GM19372 (cell line): ENCODE results near the gene TMEM270.
"Not testable (repeated sequence)": the region's sequence is repeated elsewhere in the genome, so short reads cannot be mapped to it uniquely, and the experiment has no call there.

Experiments
- ATAC-seq: cut with Tn5 transposase; IDR thresholded peaks from one replicate; pipeline ENCODE4 v1.9.1; 2021; ENCODE audit warnings: mild to moderate bottlenecking, low read depth, moderate library complexity; ENCODE audit not compliant: unreplicated experiment

Gene TMEM270

DNA sequence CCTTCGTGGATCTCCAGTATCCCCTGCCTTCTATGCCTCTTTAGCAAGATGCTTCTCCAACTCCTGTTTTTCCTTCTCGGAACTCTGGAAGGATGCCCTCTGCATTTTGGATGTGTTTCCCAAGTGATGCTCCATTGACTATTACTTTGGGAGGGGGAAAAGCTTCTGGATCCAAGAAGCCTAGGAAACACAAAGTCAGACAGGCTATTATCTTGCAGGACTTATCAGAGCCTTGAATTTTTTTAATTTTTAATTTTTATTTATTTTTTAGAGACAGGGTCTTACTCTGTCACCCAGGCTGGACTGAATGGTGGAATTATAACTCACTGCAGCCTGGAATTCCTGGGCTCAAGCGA is 21.1 kb downstream of the TMEM270 start:
- ATAC-seq: no peak

DNA sequence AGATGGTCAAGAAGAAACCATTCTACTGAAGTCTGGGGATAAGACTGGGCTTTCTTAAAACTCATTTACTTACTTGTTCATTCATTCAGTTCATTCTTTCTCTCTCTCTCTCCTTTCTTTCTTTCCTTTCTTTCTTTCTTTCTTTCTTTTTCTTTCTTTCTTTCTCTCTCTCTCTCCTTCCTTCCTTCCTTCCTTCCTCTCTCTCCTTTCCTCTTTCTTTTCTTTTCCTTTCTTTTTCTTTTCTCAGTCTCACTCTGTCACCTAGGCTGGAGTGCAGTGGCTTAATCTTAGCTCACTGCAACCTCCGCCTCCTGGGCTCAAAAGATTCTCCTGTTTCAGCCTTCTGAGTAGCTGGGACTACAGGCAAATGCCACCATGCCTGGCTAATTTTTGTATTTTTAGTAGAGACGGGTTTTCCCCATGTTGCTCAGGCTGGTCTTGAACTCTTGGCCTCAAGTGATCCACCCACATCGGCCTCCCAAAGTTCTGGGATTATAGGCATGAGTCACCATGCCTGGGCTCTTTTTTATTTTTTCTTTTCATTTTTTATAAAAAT is 24.0 kb downstream of the TMEM270 start:
- ATAC-seq: not testable (repeated sequence)

- no peak for ATAC-seq
These were observed 24.5 kb downstream of the TMEM270 start for GRCh38 chr7:73885433-73885974.

DNA sequence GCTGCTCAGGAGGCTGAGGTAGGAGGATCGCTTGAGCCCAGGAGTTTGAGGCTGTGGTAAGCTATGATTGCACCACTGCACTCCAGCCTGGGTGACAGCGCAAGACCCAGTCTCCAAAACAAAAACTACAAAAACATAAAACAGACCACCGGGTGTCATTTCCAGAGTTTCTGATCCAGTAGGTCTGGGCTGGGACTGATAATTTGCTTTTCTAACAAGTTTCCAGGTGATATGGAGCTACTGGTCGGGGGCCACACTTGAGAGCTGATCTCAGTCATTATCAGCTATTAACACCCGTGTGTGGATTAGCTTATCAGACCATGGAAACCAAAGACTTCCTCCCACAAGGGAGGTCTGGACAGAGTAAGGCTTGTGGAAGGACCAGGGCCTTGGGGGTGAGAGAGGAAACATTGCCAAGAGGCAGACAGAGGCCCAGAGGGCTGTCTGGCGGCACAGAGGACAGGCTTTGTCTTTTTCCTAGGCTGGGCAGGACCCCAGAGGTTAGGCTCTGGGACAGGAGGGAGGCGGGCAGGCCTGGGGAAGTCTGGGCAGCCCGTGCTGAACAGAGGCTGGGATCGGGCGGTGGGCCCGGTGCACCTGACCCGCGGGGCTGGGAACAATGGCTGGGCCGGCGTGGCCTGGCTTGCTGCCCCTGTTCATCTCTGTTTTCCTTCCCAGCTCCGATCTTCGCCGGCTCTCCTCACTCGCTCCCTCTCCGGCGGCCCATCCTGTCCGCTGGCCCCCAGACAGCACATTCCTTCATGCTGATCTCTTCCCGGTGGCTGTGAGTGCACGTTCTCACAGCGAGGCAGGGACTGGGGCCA is 25.2 kb downstream of the TMEM270 start:
- ATAC-seq: no peak

- ATAC-seq: no peak
These were observed 26.8 kb downstream of the TMEM270 start for GRCh38 chr7:73887762-73888161.

- ATAC-seq: no peak
These were observed 28.0 kb downstream of the TMEM270 start for GRCh38 chr7:73888959-73889358.

DNA sequence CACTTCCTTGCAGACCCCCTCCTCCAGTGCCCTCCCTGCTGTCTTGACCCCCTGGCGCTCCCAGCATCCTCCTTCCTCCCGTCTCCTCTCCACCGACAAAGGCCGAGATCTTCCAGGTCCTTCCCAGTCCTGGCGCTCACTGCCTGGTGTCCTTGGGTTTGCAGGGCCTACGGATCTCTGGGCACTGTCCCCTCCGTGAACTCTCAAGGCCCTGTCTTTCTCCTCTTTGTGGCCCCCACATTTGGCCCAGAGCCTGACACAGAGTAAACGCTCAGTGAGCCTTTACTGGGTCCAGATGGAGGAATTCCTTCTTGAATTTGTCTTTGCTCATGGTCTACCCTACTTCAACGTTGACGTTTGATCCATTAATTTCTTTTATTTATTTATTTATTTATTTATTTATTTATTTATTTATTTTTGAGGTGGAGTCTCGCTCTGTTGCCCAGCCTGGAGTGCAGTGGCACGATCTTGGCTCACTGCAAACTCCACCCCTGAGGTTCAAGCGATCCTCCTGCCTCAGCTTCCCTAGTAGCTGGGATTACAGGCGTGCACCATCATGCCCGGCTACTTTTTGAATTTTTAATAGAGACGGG is 29.7 kb downstream of the TMEM270 start:
- ATAC-seq: no peak

GRCh38 chr7:73891178-73891885 is 30.4 kb downstream of the TMEM270 start:
- ATAC-seq: no peak

GRCh38 chr7:73892003-73892999 is 31.3 kb downstream of the TMEM270 start:
- ATAC-seq: no peak

DNA sequence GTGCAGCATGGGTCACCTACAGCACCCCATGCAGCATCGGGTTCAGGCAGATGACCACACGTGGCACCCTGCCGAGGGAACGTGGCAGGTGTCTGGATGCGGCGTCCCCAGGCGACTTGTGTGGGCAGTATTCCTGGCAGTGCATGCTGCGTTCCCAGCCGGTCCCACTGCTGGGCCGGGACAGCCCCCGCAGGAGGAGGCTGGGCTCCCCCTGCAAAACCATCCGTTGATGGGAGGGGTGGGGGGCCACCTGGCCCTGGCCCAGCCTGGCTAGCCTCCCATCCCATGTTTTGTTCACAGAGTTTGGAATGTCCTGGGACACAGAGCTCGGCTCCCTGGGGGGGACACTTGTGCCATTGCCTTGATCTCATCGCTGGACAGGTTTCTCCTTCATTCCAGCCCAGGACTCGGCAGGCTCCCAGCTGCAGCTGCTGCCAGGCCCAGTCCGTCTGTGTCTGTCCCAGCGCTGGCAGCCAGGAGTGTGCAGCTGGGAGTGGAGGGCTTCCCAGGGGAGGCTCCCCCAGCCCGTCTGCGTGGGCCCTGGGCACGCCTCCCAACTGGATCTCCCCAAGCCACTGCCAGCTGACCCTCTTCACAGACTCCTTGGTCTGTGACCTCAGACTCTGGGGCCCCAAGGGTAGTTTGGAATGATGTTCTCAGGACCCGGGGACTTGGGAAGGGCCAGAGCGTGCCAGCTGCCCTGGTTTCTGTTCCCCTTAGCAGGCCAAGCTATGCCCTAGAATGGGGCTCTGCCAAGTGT is 32.6 kb downstream of the TMEM270 start:
- ATAC-seq: no peak

DNA sequence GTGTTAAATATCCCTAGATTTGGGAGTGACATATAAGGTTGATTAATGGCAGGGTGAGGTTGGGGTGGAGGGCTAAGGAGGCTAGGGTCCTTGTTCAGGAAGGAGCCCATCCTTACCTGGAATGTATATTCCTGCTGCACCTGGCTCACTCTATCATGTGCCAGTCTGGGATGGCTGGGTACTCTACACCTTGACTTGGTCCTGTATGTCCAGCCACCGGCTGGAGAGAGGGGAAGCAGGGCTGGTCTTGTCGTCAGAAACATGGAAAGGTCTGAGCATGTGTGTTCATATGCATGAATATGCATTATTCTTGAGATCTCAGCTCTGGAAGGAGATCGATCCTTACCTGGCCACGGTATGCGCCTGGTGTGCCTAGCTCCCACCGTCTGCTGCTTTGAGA is 33.2 kb downstream of the TMEM270 start:
- no peak for ATAC-seq

- no peak for ATAC-seq
These were observed 34.0 kb downstream of the TMEM270 start for GRCh38 chr7:73894733-73895551.

DNA sequence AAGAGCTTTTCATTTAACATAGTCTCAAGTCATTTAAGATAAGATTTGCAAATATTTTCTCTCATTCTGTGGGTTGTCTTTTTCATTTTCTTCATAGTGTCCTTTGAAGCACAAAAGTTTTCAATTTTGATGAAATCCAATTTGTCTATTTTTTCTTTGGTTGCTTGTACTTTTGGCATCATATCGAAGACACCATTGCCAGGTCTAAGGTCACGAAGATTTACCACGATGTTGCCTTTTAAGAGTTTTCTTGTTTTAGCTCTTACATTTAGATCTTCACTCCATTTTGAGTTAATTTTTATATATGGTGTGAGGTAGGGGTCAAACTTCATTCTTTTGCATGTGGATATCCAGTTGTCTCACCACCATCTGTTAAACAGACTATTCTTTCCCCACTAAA is 34.7 kb downstream of the TMEM270 start:
- no peak for ATAC-seq

DNA sequence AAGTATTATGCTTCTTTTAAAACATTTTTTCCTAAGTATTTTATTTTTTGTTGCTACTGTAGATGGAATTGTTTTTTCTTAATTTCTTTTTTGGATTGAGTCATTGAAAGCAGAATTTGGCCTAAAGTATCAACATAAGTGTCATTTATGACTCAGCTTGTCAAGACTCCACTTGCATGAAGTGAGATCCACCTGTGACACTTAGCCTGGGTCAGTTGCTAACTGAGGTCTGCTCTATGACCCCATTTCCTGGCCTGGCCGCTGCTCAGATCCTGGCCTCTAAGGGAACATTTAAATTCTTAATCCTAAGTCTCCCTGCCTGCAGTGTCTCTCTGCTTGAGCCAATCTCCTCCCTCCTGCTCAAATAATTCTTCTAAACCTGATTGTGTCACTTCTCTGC is 35.5 kb downstream of the TMEM270 start:
- no peak for ATAC-seq

DNA sequence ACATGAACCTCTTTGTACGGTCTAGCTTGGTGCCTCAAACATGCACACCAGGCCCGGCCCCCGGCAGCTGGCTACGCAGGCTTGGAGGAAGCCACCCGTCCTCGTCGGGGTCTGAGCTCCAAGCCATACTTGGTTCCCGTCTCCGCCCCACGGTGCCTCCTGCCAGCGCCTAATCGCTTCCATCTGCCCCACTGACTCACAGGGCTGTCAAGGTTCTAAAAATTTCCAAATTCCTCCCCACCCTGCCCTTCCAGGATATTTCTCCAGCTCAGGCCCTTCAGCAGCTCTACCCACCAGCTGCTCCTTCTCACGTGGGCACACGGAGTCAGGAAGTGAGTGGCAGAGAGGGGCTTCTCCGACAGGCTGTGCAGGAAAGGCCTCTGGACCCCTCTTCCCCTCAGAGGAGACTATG is 38.8 kb downstream of the TMEM270 start:
- no peak for ATAC-seq

DNA sequence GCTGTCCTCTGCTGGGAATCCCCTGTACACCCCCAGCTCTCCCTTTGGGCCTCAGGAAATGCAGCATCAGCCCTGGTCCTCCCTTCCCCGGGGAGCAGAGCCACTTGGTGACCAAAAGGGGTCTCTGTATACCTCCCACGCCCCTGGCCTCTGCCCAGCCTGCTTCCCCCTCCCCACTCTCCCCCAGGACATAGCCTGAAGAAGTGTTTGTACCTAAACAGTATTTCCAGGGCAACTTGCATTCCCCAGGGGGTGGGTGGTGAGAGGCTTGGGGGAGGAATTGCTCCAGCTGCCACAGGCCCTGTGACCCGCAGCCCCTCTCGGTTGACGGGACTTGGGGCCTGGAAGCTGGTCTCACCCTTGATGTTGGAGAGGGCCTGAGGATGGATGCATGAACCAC is 39.3 kb downstream of the TMEM270 start:
- ATAC-seq: no peak

DNA sequence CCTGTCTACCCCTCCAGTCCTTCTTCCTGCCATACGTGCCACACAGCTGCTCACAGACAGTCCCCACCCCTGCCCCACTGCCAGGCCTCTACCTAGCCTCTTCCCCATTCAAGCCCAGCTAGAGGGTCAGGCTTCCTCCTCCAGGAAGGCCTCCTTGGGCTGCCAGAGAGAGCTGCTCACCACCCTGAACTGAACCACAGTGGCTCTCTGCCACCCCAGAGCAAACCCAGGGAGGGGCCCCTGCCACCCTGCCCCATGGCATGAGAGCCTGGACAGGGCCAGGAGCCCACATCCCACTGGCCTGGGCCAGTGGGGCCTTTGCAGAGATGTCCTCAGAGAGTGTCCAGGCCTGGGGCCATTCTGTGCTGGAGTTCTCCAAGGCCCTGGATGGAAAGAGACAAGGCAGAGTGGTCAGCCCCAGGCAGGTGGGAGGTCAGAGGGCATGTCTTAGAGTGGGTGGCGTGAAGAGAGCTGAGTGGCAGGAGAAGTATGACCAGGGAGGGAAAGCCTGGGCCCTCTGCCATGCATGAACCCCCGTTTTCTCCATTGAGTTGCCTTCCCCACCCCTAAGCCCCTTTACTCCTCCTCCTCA is 40.4 kb downstream of the TMEM270 start:
- ATAC-seq: no peak
